ENCODE results near the gene ATP1B3. TPM values are rescaled to one million over a fixed set of nuclear protein-coding genes. Genes with fewer than 3 reads are reported as not detected.
"Not testable (repeated sequence)": the region's sequence is repeated elsewhere in the genome, so short reads cannot be mapped to it uniquely, and the experiment has no call there.

Gene ATP1B3
- total and polyA plus RNA-seq, 9 donors, result 36.7 to 140 (median 51.2) TPM

- intact Hi-C loops (cut with DNase I), result no loop called here
- Histone ChIP-seq H3K27me3 (no peaks in the 10 kb centered on the region), H3K36me3 (no peaks in the 10 kb centered on the region), H3K27ac (no peak overlapping the region), H3K4me3 (no peak overlapping the region), H3K4me1 (ENCODE audit: insufficient read depth) (no peaks in the 10 kb centered on the region), H3K9me3 (no peaks in the 10 kb centered on the region)
- WGBS, 3 donors, result 78 to 87% (median 81%) methylated on average over 2 of the region's 2 CpGs
- no peak for DNase-seq
- TF ChIP-seq, protein P1, sequence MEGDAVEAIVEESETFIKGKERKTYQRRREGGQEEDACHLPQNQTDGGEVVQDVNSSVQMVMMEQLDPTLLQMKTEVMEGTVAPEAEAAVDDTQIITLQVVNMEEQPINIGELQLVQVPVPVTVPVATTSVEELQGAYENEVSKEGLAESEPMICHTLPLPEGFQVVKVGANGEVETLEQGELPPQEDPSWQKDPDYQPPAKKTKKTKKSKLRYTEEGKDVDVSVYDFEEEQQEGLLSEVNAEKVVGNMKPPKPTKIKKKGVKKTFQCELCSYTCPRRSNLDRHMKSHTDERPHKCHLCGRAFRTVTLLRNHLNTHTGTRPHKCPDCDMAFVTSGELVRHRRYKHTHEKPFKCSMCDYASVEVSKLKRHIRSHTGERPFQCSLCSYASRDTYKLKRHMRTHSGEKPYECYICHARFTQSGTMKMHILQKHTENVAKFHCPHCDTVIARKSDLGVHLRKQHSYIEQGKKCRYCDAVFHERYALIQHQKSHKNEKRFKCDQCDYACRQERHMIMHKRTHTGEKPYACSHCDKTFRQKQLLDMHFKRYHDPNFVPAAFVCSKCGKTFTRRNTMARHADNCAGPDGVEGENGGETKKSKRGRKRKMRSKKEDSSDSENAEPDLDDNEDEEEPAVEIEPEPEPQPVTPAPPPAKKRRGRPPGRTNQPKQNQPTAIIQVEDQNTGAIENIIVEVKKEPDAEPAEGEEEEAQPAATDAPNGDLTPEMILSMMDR (IDR thresholded peaks at IDR 0.05), result no peak
Observed at GRCh38 chr3:141915766-141916165, 39.3 kb downstream of the ATP1B3 start.

GRCh38 chr3:141920701-141921100 is 44.3 kb downstream of the ATP1B3 start:
- intact Hi-C loops (cut with DNase I), result no loop called here
- no peaks in the 10 kb centered on the region for H3K27me3 ChIP-seq
- 94 to 96% (median 95%) methylated on average over 4 of the region's 4 CpGs for WGBS, 3 donors

DNA sequence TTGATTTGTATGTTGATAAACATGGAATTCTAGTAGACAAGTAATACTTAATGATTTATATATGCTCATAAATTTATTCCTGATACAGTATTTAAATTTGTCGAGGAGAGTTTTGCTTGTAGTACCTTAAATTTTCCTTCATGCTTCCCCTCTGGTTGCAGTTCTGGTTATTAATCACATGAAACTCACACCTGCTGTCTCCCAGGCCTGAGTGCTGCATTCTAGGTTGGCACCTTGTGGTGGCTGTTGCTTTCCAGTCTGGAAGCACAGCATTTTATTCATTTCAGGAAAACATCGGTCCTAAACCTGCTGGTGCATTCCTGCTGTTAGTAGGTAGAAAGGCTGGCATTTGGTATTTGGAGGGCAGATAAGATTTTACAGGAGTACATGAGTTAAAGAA is 44.9 kb downstream of the ATP1B3 start:
- intact Hi-C loops (cut with DNase I), result no loop called here
- Histone ChIP-seq H3K27me3 (no peaks in the 10 kb centered on the region), H3K4me1 (ENCODE audit: insufficient read depth) (no peaks in the 10 kb centered on the region), H3K9me3 (no peaks in the 10 kb centered on the region), H3K4me3 (no peak overlapping the region), H3K27ac (no peak overlapping the region), H3K36me3 (no peaks in the 10 kb centered on the region)
- TF ChIP-seq, protein P1 (IDR thresholded peaks at IDR 0.05), result no peak
- TF ChIP-seq POLR2A (IDR thresholded peaks at IDR 0.05) (no peak), EP300 (IDR thresholded peaks at IDR 0.05) (no peak)
- WGBS, 3 donors, result 87 to 91% (median 88%) methylated on average over 2 of the region's 2 CpGs
- no peak for DNase-seq

More at GRCh38 chr3:141920701-141921100, 44.3 kb downstream of the ATP1B3 start:
- Histone ChIP-seq H3K9me3 (no peaks in the 10 kb centered on the region), H3K36me3 (no peaks in the 10 kb centered on the region), H3K27ac (no peak overlapping the region), H3K4me3 (no peak overlapping the region), H3K4me1 (ENCODE audit: insufficient read depth) (no peaks in the 10 kb centered on the region)
- no peak for TF ChIP-seq EP300 (IDR thresholded peaks at IDR 0.05)
- TF ChIP-seq, protein P1 (IDR thresholded peaks at IDR 0.05), result no peak
- DNase-seq, result no peak

DNA sequence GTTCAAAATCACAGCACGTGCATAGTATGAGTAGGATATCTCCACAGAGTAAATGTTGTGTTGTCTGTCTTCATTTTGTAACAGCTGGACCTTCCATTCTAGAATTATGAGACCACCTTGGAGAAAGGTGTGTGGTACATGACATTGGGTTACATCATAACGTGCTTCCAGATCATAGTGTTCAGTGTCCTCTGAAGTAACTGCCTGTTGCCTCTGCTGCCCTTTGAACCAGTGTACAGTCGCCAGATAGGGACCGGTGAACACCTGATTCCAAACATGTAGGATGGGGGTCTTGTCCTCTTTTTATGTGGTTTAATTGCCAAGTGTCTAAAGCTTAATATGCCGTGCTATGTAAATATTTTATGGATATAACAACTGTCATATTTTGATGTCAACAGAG is 49.2 kb downstream of the ATP1B3 start:
- H3K27ac ChIP-seq; H3K9me3 ChIP-seq; H3K4me1 ChIP-seq (ENCODE audit: insufficient read depth); H3K4me3 ChIP-seq; intact Hi-C loops (cut with DNase I); H3K36me3 ChIP-seq; DNase-seq; H3K27me3 ChIP-seq: not testable (repeated sequence)
- 87 to 93% (median 89%) methylated on average over 5 of the region's 5 CpGs for WGBS, 3 donors

DNA sequence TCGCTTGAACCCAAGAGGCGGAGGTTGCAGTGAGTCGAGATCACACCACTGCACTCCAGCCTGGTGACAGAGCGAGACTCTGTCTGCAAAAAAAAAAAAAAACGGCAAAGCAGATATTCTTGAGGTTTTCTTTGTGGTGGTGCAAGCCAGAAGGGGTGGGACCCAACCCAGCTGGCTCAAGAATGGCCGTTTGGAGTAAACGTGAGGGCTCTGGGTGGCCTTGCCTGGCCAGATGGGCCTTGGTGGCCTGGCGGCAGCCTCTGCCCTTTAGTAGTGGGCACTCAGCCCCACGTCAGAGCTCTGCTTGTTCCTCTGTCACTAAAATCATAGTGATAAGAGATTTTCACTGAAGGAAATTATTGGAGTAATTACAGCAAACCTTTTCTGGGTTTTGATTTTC is 50.5 kb downstream of the ATP1B3 start:
- intact Hi-C loops (cut with DNase I), result no loop called here
- Histone ChIP-seq H3K4me1 (ENCODE audit: insufficient read depth) (peaks cover 4% of the 10 kb centered on the region), H3K4me3 (no peak overlapping the region), H3K9me3 (no peaks in the 10 kb centered on the region), H3K27me3 (no peaks in the 10 kb centered on the region), H3K36me3 (no peaks in the 10 kb centered on the region), H3K27ac (peak overlapping the region in 1 of 2 donors; percentile 33)
- TF ChIP-seq EP300 (IDR thresholded peaks at IDR 0.05), result no peak
- TF ChIP-seq, protein P1 (IDR thresholded peaks at IDR 0.05), result no peak
- TF ChIP-seq POLR2A (IDR thresholded peaks at IDR 0.05), result no peak
- 36 to 50% (median 40%) methylated on average over 9 of the region's 9 CpGs for WGBS, 3 donors
- DNase-seq, result peak; percentile 24 to 67 (median 43)

Measured in ovary (tissue), 9 donors.